AG09309 (cell line): ENCODE measurements around the gene CBLN2.

Source experiments
- DNase-seq: peaks from one replicate; pipeline ENCODE4 v3.0.0-alpha.2; 2010; ENCODE audit warnings: low read depth
- H3K4me3 ChIP-seq: 2 replicates; pipeline ENCODE4 v1.5.1; 2011; ENCODE audit warnings: mild to moderate bottlenecking, low read depth, low read length, moderate library complexity; ENCODE audit not compliant: control insufficient read depth
- CTCF ChIP-seq: IDR thresholded peaks from 2 replicates; pipeline ENCODE4 v1.5.1; 2011; ENCODE audit warnings: mild to moderate bottlenecking, low read depth, low read length, inconsistent platforms; ENCODE audit not compliant: insufficient read depth, control insufficient read depth; ENCODE audit errors: missing control alignments

CBLN2 gene

GRCh38 chr18:72530622-72531021, 13.5 kb downstream of the CBLN2 start:
- no peak overlapping the region for H3K4me3 ChIP-seq
- peak; percentile 23 for TF ChIP-seq CTCF
- no peak for DNase-seq

GRCh38 chr18:72504866-72505265, 39.3 kb downstream of the CBLN2 start:
- TF ChIP-seq CTCF = no peak
- DNase-seq = no peak
- H3K4me3 ChIP-seq = no peak overlapping the region

- no peak overlapping the region for H3K4me3 ChIP-seq
- TF ChIP-seq CTCF = no peak
- no peak for DNase-seq
Measured at GRCh38 chr18:72502671-72503431, 41.3 kb downstream of the CBLN2 start.

- H3K4me3 ChIP-seq = no peak overlapping the region
- no peak for DNase-seq
- no peak for TF ChIP-seq CTCF
Measured at GRCh38 chr18:72492497-72492896, 51.6 kb downstream of the CBLN2 start.
